ENCODE measurements around the gene CASP14. TPM values are rescaled to one million over a fixed set of nuclear protein-coding genes. Genes with fewer than 3 reads are reported as not detected.
A peak's percentile ranks its signal among the peaks of the same experiment; 100 is the strongest.

Gene CASP14
- total and polyA plus RNA-seq, 2 of the 13 experiments (the other 11 are each of a cell fraction or from before 2014, with no cell fraction given) = not detected

DNA sequence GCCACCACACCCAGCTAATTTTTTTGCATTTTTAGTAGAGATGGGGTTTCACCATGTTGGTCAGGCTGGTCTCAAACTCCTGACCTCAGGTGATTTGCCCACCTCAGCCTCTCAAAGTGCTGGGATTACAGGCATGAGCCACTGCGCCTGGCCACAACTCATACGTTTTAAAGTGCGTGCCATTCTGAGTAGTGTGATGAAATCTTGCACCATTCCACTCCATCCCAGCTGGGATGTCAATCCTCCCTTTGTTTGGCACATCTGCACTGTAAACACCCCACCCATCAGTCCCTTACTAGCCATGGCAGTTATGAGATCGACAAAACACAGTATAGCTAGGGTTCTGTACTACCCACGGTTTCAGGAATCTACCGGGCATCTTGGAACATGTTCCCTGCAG lies 48.7 kb downstream of the CASP14 start (continued):
- TF ChIP-seq, protein P1, sequence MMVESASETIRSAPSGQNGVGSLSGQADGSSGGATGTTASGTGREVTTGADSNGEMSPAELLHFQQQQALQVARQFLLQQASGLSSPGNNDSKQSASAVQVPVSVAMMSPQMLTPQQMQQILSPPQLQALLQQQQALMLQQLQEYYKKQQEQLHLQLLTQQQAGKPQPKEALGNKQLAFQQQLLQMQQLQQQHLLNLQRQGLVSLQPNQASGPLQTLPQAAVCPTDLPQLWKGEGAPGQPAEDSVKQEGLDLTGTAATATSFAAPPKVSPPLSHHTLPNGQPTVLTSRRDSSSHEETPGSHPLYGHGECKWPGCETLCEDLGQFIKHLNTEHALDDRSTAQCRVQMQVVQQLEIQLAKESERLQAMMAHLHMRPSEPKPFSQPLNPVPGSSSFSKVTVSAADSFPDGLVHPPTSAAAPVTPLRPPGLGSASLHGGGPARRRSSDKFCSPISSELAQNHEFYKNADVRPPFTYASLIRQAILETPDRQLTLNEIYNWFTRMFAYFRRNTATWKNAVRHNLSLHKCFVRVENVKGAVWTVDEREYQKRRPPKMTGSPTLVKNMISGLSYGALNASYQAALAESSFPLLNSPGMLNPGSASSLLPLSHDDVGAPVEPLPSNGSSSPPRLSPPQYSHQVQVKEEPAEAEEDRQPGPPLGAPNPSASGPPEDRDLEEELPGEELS (CRISPR knock-in tag; IDR thresholded peaks at IDR 0.05) = 0 out of 2 replicates have a peak, but pooled peaks have one; percentile 40
- peak; percentile 85 for TF ChIP-seq CEBPB (IDR thresholded peaks at IDR 0.05; ENCODE audit: borderline replicate concordance, low read depth, low read length)
- TF ChIP-seq MED1 (CRISPR knock-in tag; IDR thresholded peaks at IDR 0.05) = 0 out of 2 replicates have a peak, but pooled peaks have one; percentile 22
- TF ChIP-seq, protein P2, sequence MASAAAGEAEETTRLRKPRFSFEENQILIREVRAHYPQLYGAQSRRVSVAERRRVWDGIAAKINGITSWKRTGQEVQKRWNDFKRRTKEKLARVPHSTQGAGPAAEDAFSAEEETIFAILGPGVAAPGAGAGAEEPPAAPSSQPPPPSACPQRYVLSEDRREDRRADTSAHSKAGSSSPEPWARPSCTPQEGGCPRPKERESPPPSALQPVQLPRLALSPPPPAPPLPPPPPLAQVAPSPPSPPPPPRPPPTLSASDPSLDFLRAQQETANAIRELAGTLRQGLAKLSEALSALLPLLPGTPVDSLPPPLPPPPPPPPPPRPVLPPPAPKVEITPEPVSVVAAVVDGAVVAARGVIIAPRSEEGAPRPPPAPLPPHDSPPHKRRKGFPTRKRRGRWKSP (CRISPR knock-in tag; IDR thresholded peaks at IDR 0.05) = peak; percentile 44; the same call in 1 of the 2 replicates
- peak; percentile 26; the same call in 1 of the 2 replicates for TF ChIP-seq NCOA2 (CRISPR knock-in tag; IDR thresholded peaks at IDR 0.05)
- peak; percentile 48 for TF ChIP-seq SAP130 (CRISPR knock-in tag; IDR thresholded peaks at IDR 0.05; ENCODE audit: low read depth)

DNA sequence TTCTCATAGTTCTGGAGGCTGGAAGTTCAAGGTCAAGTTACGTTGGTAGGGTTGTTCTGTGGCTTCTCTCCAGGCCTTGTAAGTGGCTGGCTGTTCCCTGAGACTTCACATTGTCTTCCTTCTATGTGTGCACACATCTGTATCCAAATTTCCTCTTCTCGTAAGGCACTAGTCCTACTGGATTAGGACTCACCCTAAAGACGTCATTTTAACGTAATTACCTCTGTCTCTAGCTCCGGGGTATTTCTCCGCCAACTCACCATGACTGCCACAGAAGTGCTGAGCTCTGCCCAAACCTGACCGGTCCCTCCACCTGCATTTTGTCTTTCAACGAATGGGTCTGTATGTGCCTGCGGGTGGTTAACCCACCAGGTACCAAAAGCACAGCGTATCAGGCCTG lies 49.2 kb downstream of the CASP14 start:
- Histone ChIP-seq H2AFZ (ENCODE audit: low read length) (no peak overlapping the region), H3K4me3 (replicated peaks in 1 of 3; ENCODE audit: insufficient read depth in 1 of 3, low read depth in 2 of 3, low read length in 3 of 3) (no peak overlapping the region), H3K9ac (ENCODE audit: insufficient read depth, low read depth, low read length) (no peak overlapping the region), H3K27ac (ENCODE audit: extremely low read length, insufficient read depth, low read length) (no peak overlapping the region), H3K79me2 (ENCODE audit: insufficient read depth, low read length) (no peaks in the 10 kb centered on the region), H3K27me3 (ENCODE audit: control insufficient read depth in 1 of 2, insufficient read depth in 2 of 2, low read length in 2 of 2) (no peaks in the 10 kb centered on the region; a peak in 1 of 5 replicates), H3K36me3 (replicated peaks in 1 of 2; ENCODE audit: control insufficient read depth in 1 of 2, insufficient read depth in 2 of 2, low read length in 2 of 2) (no peaks in the 10 kb centered on the region), H3K4me1 (ENCODE audit: insufficient read depth, low read length) (peaks cover 27% of the 10 kb centered on the region), H4K20me1 (ENCODE audit: insufficient read depth, low read length) (no peaks in the 10 kb centered on the region), H3K9me3 (ENCODE audit: low read length) (no peaks in the 10 kb centered on the region; the same call in 1 of the 2 replicates), H3K4me2 (ENCODE audit: low read depth, low read length) (peak overlapping the region; percentile 25)
- DNase-seq (ENCODE audit: low spot score) (no peak), ATAC-seq (no peak), FAIRE-seq (no peak)
- ChIA-PET POLR2A (no interaction called here), CTCF (ENCODE audit: low intra/inter-chr PET ratio, low total read pairs) (no interaction called here)
- 32% methylated on average over 10 of the region's 10 CpGs for WGBS (ENCODE audit: low lambda C conversion rate)
- TF ChIP-seq, protein P3, sequence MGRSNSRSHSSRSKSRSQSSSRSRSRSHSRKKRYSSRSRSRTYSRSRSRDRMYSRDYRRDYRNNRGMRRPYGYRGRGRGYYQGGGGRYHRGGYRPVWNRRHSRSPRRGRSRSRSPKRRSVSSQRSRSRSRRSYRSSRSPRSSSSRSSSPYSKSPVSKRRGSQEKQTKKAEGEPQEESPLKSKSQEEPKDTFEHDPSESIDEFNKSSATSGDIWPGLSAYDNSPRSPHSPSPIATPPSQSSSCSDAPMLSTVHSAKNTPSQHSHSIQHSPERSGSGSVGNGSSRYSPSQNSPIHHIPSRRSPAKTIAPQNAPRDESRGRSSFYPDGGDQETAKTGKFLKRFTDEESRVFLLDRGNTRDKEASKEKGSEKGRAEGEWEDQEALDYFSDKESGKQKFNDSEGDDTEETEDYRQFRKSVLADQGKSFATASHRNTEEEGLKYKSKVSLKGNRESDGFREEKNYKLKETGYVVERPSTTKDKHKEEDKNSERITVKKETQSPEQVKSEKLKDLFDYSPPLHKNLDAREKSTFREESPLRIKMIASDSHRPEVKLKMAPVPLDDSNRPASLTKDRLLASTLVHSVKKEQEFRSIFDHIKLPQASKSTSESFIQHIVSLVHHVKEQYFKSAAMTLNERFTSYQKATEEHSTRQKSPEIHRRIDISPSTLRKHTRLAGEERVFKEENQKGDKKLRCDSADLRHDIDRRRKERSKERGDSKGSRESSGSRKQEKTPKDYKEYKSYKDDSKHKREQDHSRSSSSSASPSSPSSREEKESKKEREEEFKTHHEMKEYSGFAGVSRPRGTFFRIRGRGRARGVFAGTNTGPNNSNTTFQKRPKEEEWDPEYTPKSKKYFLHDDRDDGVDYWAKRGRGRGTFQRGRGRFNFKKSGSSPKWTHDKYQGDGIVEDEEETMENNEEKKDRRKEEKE (IDR thresholded peaks at IDR 0.05) = no peak
- peak; percentile 86 for TF ChIP-seq ZNF7 (CRISPR knock-in tag; IDR thresholded peaks at IDR 0.05)
- in situ Hi-C loops (cut with HindIII; ENCODE audit: extremely low pct_ligation_motif_present, low pct_unique_long_range_greater_than_20kb) (loop anchor here (5.0 to 25.0 kb wide), 2 partner anchors 54 to 464 kb away; no protein-coding TSS in a partner anchor), intact Hi-C loops (cut with micrococcal nuclease; ENCODE audit: unreplicated experiment) (no loop called here)
- BruUV-seq (replicated peaks) = no TSS peak
